ENCODE measurements around the gene RAB4B. TPM values are rescaled to one million over a fixed set of nuclear protein-coding genes. Genes with fewer than 3 reads are reported as not detected.

RAB4B gene
- total RNA-seq, 2 donors from 2014 or later = 20.4 to 23.3 TPM

- H3K9me3 ChIP-seq = no peaks in the 10 kb centered on the region
- H3K4me1 ChIP-seq = no peaks in the 10 kb centered on the region
- DNase-seq (no peak), ATAC-seq (no peak)
- no peak overlapping the region for H3K4me3 ChIP-seq
- H3K27me3 ChIP-seq = no peaks in the 10 kb centered on the region
- WGBS, 2 donors = 40 to 60% methylated on average over 1 of the region's 1 CpG
- TF ChIP-seq CTCF (IDR thresholded peaks at IDR 0.05) = no peak
- H3K27ac ChIP-seq = no peak overlapping the region
- intact Hi-C loops (cut with DNase I) = no loop called here
- no peaks in the 10 kb centered on the region for H3K36me3 ChIP-seq (replicated peaks in 1 of 2; ENCODE audit: insufficient read depth in 1 of 2, low read depth in 2 of 2)
Observed at GRCh38 chr19:40785526-40785925, 7.5 kb downstream of the RAB4B start.

DNA sequence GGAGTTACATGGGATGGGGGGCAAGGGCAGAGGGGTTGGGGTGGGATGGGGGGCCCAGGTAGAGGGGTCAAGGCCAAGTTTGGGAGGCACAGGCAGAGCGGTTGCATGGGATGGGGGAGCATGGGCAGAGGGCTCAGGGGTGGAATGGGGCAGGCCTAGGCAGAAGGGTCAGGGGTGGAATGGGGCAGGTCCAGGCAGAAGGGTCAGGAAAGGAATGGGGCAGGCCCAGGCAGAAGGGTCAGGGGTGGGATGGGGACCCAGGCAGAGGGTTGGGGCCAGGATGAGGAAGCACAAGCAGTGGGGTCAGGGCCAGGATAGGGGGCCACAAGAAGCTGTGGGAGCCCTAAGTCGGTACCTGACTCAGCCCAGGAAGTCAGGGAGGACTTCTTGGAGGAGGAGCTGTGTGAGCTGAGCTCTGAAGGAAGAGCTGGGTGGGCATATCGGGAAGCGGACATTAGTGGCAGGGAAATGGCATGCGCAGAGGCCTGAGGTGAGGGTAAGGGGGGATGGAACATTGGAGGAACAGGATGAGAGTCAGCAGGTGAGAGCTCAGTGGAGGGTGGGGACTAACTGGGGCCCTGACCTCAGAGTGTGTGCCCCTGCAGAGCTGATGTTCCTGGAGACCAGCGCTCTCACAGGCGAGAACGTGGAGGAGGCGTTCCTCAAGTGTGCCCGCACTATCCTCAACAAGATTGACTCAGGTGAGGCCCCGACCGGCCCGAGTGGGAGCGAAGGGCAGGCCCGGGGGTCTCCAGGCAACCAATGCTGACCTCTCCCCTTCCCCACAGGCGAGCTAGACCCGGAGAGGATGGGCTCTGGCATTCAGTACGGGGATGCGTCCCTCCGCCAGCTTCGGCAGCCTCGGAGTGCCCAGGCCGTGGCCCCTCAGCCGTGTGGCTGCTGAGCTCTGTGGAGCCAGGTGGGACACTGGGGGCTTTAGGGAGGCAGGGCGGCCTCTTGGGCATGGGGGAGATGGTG, 8.3 kb downstream of the RAB4B start:
- no peaks in the 10 kb centered on the region for H3K27me3 ChIP-seq
- ATAC-seq (no peak), DNase-seq (no peak)
- no peak overlapping the region for H3K4me3 ChIP-seq
- intact Hi-C loops (cut with DNase I) = no loop called here
- TF ChIP-seq POLR2A (IDR thresholded peaks at IDR 0.05) (no peak), CTCF (IDR thresholded peaks at IDR 0.05) (no peak)
- H3K4me1 ChIP-seq = no peaks in the 10 kb centered on the region
- H3K36me3 ChIP-seq (replicated peaks in 1 of 2; ENCODE audit: insufficient read depth in 1 of 2, low read depth in 2 of 2) = no peaks in the 10 kb centered on the region
- WGBS, 2 donors = 88 to 92% methylated on average over 17 to 25 of the region's 25 CpGs
- no peak overlapping the region for H3K27ac ChIP-seq
- no peaks in the 10 kb centered on the region for H3K9me3 ChIP-seq

- Histone ChIP-seq H3K4me1 (no peaks in the 10 kb centered on the region), H3K9me3 (no peaks in the 10 kb centered on the region), H3K27me3 (no peaks in the 10 kb centered on the region), H3K36me3 (replicated peaks in 1 of 2; ENCODE audit: insufficient read depth in 1 of 2, low read depth in 2 of 2) (no peaks in the 10 kb centered on the region), H3K4me3 (no peak overlapping the region), H3K27ac (no peak overlapping the region)
- DNase-seq = no peak
- WGBS, 2 donors = 85 to 94% methylated on average over 7 of the region's 7 CpGs
- intact Hi-C loops (cut with DNase I) = no loop called here
- TF ChIP-seq CTCF (IDR thresholded peaks at IDR 0.05) (no peak), POLR2A (IDR thresholded peaks at IDR 0.05) (no peak)
- ATAC-seq = no peak
Observed at GRCh38 chr19:40791349-40791748, 13.3 kb downstream of the RAB4B start.

- 78 to 79% methylated on average over 3 of the region's 3 CpGs for WGBS, 2 donors
- ATAC-seq = no peak
- no peak for DNase-seq
- H3K9me3 ChIP-seq = no peaks in the 10 kb centered on the region
- no peak overlapping the region for H3K4me3 ChIP-seq
- H3K36me3 ChIP-seq (replicated peaks in 1 of 2; ENCODE audit: insufficient read depth in 1 of 2, low read depth in 2 of 2) = no peaks in the 10 kb centered on the region
- no peaks in the 10 kb centered on the region for H3K4me1 ChIP-seq
- H3K27me3 ChIP-seq = no peaks in the 10 kb centered on the region
- H3K27ac ChIP-seq = no peak overlapping the region
- TF ChIP-seq CTCF (IDR thresholded peaks at IDR 0.05) (no peak), POLR2A (IDR thresholded peaks at IDR 0.05) (no peak)
- intact Hi-C loops (cut with DNase I) = no loop called here
Observed at GRCh38 chr19:40791996-40792395, 13.9 kb downstream of the RAB4B start.

Data from body of pancreas (tissue), 4 donors.